GM19035 (cell line): Measurements from ENCODE around the gene PDE6B.

Source experiments
- ATAC-seq: cut with Tn5 transposase; IDR thresholded peaks from one replicate; pipeline ENCODE4 v1.9.1; 2021; ENCODE audit not compliant: unreplicated experiment

Gene PDE6B

GRCh38 chr4:600850-601515 lies 24.4 kb upstream of the PDE6B start:
- no peak for ATAC-seq

DNA sequence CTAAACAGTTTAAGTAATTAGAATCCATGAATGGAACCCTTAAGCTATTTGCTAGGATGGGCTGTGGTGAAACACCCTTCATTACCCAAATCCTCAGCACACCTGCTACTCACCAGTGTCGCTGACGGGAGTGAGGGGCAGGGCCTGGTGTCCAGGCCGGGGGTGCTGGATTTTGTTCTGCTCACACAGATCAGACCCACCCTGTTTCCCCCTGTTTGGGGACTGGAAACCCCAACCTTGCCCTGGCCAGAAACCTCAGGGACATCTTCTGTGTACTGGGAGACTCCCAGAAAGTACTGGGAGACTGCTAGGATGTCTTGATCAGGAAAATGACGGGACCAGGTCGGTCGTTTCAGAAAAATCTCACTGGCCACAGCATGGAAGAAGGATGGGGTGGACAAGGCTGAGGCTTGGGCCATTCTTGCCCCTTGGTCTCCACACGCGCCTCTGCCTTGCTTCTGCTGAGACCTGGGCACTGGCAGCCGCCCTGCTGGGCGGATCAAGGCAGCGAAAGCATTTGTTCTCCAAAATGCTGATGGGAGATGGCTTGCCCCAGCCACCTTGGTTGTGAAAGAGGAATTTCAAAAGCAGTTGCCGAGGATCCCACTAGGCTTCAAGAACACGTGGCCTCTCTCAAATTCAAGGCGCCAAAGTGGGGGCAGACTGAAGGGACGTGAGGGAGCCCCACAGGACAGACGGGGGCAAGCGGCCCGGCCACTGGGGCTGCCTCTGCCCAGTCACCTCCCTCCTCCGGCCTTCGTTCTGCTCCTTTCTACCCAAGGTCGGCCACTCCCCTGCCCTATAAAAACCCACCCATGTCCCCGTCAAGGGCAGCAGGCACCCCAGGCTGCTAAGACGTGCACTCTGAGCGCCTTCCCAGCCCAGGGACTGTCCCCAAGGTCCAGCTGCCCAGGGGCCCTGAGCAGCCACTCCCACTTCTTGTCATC lies 23.5 kb upstream of the PDE6B start:
- no peak for ATAC-seq

GRCh38 chr4:602559-602942 lies 22.8 kb upstream of the PDE6B start:
- no peak for ATAC-seq

- ATAC-seq = no peak
Observed at GRCh38 chr4:604131-604530, 21.2 kb upstream of the PDE6B start.

- ATAC-seq = no peak
Observed at GRCh38 chr4:605702-606425, 19.5 kb upstream of the PDE6B start.

- ATAC-seq = no peak
Observed at GRCh38 chr4:608236-608635, 17.1 kb upstream of the PDE6B start.

- no peak for ATAC-seq
Observed at GRCh38 chr4:609400-610050, 15.8 kb upstream of the PDE6B start.

- no peak for ATAC-seq
Observed at GRCh38 chr4:610411-611261, 14.7 kb upstream of the PDE6B start.

- no peak for ATAC-seq
Observed at GRCh38 chr4:612052-612748, 13.2 kb upstream of the PDE6B start.

DNA sequence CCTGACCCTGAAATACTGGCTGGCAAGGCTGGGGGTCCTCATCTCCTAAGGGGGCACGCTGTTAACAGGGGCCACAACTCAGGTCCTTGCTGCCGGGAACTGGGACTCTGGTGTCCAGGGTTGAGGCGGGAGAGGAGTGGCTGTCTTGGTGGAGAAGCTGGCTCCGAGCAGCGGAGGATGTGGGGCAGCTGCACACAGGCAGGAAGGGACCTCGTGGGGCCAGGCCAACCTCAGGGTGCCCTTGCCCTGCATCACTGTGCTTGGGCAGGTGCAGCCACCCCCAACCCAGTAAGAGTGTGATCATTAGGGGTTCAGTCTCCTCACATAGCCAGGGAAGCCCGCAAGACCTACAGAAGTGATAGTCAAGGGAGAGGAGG lies 12.6 kb upstream of the PDE6B start:
- no peak for ATAC-seq

DNA sequence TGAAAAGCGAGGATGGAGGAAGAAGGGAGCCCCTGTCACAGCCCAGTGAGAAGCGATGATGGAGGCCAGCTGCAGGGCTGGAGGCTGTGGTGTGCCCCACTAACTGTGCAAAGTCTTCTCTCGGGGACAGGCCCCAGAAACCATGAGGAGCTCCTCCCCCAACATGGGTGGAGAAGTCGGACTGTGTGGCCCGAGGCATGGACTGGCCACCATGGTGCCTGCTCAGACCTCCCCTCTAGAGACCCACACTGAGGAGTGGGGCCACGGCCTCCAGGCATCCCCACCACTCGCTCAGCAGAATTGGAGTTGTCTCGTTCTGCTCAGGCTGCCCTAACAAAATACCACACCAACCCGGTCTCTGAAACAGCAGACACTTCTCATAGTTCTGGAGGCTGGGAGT lies 12.2 kb upstream of the PDE6B start:
- no peak for ATAC-seq

DNA sequence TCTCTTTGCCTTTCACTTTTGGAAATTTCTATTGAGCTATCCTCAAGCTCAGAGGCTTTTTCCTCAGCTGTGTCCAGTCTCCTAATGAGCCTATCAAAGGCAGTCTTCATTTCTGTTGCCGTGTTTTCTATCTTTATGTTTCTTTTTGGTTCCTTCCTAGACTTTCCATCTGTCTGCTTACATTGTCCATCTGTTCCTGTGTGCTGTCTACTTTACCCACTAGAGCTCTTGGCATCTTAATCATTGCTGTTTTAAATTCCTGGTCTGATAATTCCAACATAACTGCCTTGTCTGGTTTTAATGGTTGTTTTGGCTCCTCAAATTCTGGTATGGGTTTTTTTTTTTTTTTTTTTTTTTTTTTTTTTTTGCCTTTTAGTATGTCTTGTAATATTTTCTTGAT lies 9.3 kb upstream of the PDE6B start:
- ATAC-seq = no peak

DNA sequence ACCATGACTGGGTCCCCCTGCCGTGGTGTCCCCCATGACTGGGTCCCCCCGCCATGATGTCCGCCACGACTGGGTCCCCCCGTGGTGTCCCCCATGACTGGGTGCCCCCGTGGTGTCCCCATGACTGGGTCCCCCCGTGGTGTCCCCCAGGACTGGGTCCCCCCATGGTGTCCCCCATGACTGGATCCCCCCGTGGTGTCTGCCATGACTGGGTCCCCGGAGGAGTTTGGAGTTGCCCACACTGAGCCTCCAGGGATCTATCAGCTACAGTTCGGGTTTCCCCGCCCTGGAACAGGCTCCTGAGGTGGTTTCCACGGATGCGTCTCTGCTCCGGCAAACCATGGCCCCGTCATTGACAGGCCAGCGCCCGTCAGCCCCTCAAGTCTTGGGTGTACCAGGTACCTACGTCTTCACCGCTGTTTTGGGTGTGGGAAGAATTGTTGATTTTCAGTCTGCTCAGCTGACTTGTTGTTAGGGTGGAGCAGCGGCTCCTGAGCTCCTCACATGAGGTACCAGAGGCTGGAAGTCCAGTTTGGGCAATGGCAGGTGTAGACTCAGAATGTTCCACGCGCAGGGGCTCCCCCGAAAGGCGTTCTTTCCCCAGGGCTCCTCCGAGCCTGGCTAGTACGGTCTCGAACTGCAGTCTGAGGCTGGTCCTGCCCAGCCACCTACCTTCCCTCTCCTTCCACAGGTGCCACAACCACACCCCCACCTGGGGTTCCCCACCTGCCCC lies 8.3 kb upstream of the PDE6B start:
- ATAC-seq = no peak

DNA sequence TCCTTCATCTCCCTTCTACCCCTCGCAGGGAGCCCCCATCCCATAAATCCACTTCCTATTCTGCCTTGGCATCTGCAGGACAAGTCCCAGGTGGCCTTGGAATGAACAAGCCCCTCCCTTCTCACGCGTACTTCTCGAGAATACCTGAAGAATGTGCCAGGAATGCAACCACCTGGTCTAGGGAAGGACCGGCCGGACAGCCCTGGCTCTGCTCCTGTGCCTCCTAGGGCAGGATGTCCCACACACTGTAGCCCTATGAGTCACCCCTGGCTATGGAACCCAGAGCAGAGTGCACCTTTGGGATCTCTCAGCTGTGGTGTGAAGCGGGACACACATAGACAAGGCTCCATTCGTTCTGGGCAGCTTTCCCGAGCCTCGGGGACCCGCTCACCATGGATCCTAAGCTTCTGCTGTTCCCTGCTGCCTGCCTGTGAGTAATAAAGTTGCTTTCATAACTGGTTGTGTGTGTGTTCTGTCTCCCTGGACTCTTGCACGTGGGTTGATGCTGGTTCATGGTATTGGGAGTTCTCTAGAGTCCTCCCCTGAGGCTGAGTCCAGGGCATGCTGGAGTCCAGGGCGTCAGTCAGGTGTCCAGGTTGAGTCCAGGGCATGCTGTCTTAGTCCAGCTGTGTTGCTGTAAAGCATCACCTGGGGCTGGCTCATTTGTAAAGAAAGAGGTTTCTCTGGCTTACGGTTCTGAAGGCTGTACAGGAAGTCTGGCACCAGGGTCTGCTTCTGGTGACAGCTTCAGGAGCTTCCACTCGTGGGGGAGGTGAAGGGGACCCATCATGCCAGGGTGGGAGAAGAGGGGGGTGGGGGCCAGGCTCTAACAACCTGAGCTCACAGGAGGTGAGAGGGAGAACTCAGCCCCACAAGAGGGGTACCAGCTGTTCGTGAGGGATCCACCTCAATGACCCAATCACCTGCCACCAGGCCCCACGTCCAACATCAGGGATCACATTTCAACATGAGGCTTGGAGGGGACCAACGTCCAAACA lies 7.4 kb upstream of the PDE6B start:
- no peak for ATAC-seq

GRCh38 chr4:620201-620600 lies 5.2 kb upstream of the PDE6B start:
- ATAC-seq = no peak

DNA sequence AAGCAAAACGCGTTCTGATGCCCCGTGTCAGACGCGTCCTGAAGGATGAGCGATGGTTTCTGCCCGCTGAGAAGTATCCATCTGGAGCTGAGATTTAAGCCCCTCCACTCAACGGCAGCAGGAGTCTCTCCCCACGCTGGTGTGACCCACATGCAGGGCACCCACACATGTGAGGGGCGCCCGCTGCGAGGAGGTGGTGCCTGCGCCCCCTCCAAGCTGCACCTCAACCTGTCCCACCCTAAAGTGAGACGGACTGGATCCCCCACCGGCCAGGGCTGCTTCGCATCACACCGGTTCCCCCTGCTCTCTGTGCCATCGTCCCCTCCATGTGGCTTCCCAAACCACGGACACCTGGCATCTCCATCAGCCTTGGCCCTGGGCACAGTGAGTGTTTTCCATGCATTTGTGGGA lies 4.5 kb upstream of the PDE6B start:
- ATAC-seq = no peak

DNA sequence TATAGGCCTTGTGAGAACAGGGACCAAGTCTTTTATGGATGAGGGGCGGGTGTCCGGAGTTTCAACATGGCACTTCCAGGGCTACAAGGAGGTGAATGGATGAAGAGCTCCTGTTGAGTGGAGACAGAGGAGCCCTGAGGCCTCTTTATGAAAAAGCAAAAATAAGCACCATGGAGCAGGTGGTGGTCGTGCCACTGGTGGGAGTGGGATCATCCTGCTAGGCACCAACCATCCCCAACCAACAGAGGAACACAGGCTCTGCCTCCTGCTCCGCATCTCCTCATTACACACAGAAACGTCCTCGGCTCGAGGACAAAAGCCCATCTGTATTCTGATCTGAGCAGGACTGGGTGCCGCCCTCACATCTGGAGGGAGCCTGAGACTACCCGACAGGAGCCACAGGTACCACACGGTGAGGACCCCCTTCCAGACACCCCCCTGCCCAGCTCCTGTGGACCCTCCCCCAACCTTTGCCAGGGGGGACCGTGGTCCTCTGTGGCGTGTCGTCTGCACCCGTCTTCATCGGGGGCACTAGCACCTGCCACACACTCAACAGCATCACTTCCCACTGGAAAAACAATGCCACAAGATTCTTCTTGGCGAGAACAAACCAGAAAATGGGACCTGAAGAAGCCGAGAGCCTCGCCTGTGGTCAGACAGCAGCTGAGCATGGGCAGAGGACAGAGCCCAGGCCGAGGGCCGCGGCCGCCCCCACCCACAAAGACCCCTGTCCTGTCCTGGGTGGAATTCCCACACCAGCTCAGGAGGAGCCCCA lies 3.9 kb upstream of the PDE6B start:
- no peak for ATAC-seq
